ENCODE measurements around the gene SLC22A3. TPM values are rescaled to one million over a fixed set of nuclear protein-coding genes. Genes with fewer than 3 reads are reported as not detected.

SLC22A3 gene
- total and polyA plus RNA-seq, 2 donors (not counting 1 experiment from before 2014, with no cell fraction given) = not detected

DNA sequence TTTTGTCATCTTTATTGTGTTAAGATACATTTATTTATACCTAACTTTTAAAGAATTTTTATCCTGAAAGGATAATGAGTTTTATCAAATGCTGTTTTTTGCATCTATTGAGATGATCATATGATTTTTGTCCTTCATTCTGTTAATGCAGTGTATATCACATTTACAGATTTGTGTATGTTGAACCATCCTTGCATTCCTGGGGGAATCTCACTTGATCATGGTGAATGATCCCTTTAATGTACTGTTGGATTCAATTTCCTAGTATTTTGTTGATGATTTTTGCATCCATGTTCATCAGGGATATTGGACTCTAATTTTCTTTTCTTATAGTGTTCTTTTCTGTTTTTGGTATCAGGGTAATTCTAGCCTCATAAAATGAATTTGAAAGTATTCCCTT lies 38.5 kb upstream of the SLC22A3 start:
- CTCF ChIA-PET = no interaction called here
- Histone ChIP-seq H3K4me3 (ENCODE audit: control extremely low read depth in 1 of 5, extremely low read depth in 1 of 5, insufficient read depth in 1 of 5, low read depth in 2 of 5, low read length in 4 of 5) (no peak overlapping the region), H3K79me2 (ENCODE audit: control insufficient read depth, insufficient read depth, low read length) (no peaks in the 10 kb centered on the region), H3K27ac (ENCODE audit: low read length in 2 of 2) (no peak overlapping the region), H3K9ac (ENCODE audit: low read length) (no peak overlapping the region), H3K36me3 (replicated peaks in 1 of 2; ENCODE audit: control extremely low read depth in 1 of 2, control insufficient read depth in 1 of 2, extremely low read depth in 1 of 2, insufficient read depth in 2 of 2, low read length in 1 of 2) (no peaks in the 10 kb centered on the region), H3K4me2 (replicated peaks; ENCODE audit: low read depth, low read length, poor library complexity, severe bottlenecking) (no peak overlapping the region), H2AFZ (ENCODE audit: insufficient read depth, low read depth, low read length, poor library complexity, severe bottlenecking) (no peak overlapping the region), H3K27me3 (replicated peaks in 1 of 4; ENCODE audit: control extremely low read depth in 1 of 4, control insufficient read depth in 3 of 4, insufficient read depth in 4 of 4, low read length in 3 of 4) (no peaks in the 10 kb centered on the region), H3K9me3 (ENCODE audit: control extremely low read depth in 1 of 3, control insufficient read depth in 2 of 3, insufficient read depth in 1 of 3, low read length in 2 of 3) (peaks cover 3 to 21% (median 18%) of the 10 kb centered on the region in 3 donors), H3K4me1 (ENCODE audit: control insufficient read depth in 2 of 2, insufficient read depth in 2 of 2, low read length in 2 of 2) (no peaks in the 10 kb centered on the region), H4K20me1 (ENCODE audit: control insufficient read depth, insufficient read depth, low read length, poor library complexity, severe bottlenecking) (no peaks in the 10 kb centered on the region)
- no peak for TF ChIP-seq EZH2 (IDR thresholded peaks at IDR 0.05; ENCODE audit: borderline replicate concordance, insufficient read depth, low read depth, low read length, poor library complexity, severe bottlenecking)
- TF ChIP-seq, protein P1, sequence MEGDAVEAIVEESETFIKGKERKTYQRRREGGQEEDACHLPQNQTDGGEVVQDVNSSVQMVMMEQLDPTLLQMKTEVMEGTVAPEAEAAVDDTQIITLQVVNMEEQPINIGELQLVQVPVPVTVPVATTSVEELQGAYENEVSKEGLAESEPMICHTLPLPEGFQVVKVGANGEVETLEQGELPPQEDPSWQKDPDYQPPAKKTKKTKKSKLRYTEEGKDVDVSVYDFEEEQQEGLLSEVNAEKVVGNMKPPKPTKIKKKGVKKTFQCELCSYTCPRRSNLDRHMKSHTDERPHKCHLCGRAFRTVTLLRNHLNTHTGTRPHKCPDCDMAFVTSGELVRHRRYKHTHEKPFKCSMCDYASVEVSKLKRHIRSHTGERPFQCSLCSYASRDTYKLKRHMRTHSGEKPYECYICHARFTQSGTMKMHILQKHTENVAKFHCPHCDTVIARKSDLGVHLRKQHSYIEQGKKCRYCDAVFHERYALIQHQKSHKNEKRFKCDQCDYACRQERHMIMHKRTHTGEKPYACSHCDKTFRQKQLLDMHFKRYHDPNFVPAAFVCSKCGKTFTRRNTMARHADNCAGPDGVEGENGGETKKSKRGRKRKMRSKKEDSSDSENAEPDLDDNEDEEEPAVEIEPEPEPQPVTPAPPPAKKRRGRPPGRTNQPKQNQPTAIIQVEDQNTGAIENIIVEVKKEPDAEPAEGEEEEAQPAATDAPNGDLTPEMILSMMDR (IDR thresholded peaks at IDR 0.05) = no peak
- ATAC-seq (ENCODE audit: low read depth) (no peak), DNase-seq (no peak)
- intact Hi-C loops (cut with micrococcal nuclease) = no loop called here
- Mint-ChIP-seq H3K27ac (no peak overlapping the region), H3K4me3 (no peak overlapping the region), H3K9me3 (ENCODE audit: insufficient read depth) (peaks cover 6% of the 10 kb centered on the region), H3K27me3 (no peaks in the 10 kb centered on the region), H3K4me1 (no peaks in the 10 kb centered on the region)
- POLR2A ChIA-PET = no interaction called here

DNA sequence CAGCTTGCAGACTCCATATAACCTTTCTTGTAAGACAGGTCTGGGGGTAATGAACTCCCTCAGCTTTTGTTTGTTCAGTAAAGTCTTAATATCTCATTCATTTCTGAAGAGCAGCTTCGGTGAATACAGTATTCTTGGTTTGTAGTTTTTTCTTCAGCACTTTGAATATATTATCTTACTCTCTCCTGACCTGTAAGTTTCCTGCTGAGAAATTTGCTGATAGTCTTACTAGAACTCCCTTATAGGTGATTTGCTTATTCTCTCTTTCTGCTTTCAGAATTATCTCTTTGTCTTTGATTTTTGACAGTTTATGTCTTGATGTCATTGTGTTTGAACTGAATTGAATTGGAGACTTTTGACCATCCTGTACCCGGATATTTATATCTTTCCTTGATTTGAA lies 35.3 kb upstream of the SLC22A3 start:
- intact Hi-C loops (cut with micrococcal nuclease) = no loop called here
- DNase-seq (no peak), ATAC-seq (ENCODE audit: low read depth) (no peak)
- Histone ChIP-seq H3K4me2 (replicated peaks; ENCODE audit: low read depth, low read length, poor library complexity, severe bottlenecking) (no peak overlapping the region), H3K9me3 (ENCODE audit: control extremely low read depth in 1 of 3, control insufficient read depth in 2 of 3, insufficient read depth in 1 of 3, low read length in 2 of 3) (peaks cover 3 to 21% (median 18%) of the 10 kb centered on the region in 3 donors), H3K27ac (ENCODE audit: low read length in 2 of 2) (no peak overlapping the region), H2AFZ (ENCODE audit: insufficient read depth, low read depth, low read length, poor library complexity, severe bottlenecking) (no peak overlapping the region), H3K36me3 (replicated peaks in 1 of 2; ENCODE audit: control extremely low read depth in 1 of 2, control insufficient read depth in 1 of 2, extremely low read depth in 1 of 2, insufficient read depth in 2 of 2, low read length in 1 of 2) (no peaks in the 10 kb centered on the region), H3K9ac (ENCODE audit: low read length) (no peak overlapping the region), H3K4me1 (ENCODE audit: control insufficient read depth in 2 of 2, insufficient read depth in 2 of 2, low read length in 2 of 2) (no peaks in the 10 kb centered on the region), H3K4me3 (ENCODE audit: control extremely low read depth in 1 of 5, extremely low read depth in 1 of 5, insufficient read depth in 1 of 5, low read depth in 2 of 5, low read length in 4 of 5) (no peak overlapping the region), H3K79me2 (ENCODE audit: control insufficient read depth, insufficient read depth, low read length) (no peaks in the 10 kb centered on the region), H4K20me1 (ENCODE audit: control insufficient read depth, insufficient read depth, low read length, poor library complexity, severe bottlenecking) (no peaks in the 10 kb centered on the region), H3K27me3 (replicated peaks in 1 of 4; ENCODE audit: control extremely low read depth in 1 of 4, control insufficient read depth in 3 of 4, insufficient read depth in 4 of 4, low read length in 3 of 4) (no peaks in the 10 kb centered on the region)
- no peaks in the 10 kb centered on the region for H3K27me3 Mint-ChIP-seq
- no peak overlapping the region for H3K4me3 Mint-ChIP-seq
- peaks cover 4% of the 10 kb centered on the region for H3K9me3 Mint-ChIP-seq (ENCODE audit: insufficient read depth)
- ChIA-PET CTCF (no interaction called here), POLR2A (no interaction called here)
- H3K27ac Mint-ChIP-seq = no peak overlapping the region
- no peak for TF ChIP-seq EZH2 (IDR thresholded peaks at IDR 0.05; ENCODE audit: borderline replicate concordance, insufficient read depth, low read depth, low read length, poor library complexity, severe bottlenecking)
- H3K4me1 Mint-ChIP-seq = no peaks in the 10 kb centered on the region
- WGBS (ENCODE audit: insufficient coverage) = no CpG with 5 or more reads among the region's 2 CpGs
